WTC11 (cell line): ENCODE data around the gene MDM1. TPM values are rescaled to one million over a fixed set of nuclear protein-coding genes. Genes with fewer than 3 reads are reported as not detected.

ENCODE experiments used
- ATAC-seq: fragments of 200-7000 bp; cut with Tn5 transposase; 2 replicates; pipeline ENCODE4 v1.10.0; 2021; ENCODE audit warnings: mild to moderate bottlenecking, moderate library complexity
- CTCF ChIA-PET: fragments of 300-600 bp; sonication (Branson Sonifier 250); formaldehyde crosslinking; loops from one replicate; lab custom pipeline; 2021; ENCODE audit warnings: antibody characterized with exemption; lab: Charles Lee
- POLR2A ChIA-PET: fragments of 350-600 bp; sonication (Branson Sonifier 250); formaldehyde crosslinking; loops from one replicate; lab custom pipeline; 2021; ENCODE audit warnings: antibody characterized with exemption; lab: Charles Lee
- DNase-seq: peaks from one replicate; pipeline ENCODE4 v3.0.0; 2021; ENCODE audit warnings: low spot score
- H3K27ac Mint-ChIP-seq: 2 replicates; pipeline ENCODE4 v1.8.0; 2021; ENCODE audit warnings: mixed read lengths
- H3K27me3 Mint-ChIP-seq: 2 replicates; pipeline ENCODE4 v1.8.0; 2021; ENCODE audit warnings: low read depth, mild to moderate bottlenecking, moderate library complexity, mixed read lengths
- H3K36me3 Mint-ChIP-seq: 2 replicates; pipeline ENCODE4 v1.8.0; 2021; ENCODE audit warnings: mixed read lengths
- H3K4me1 Mint-ChIP-seq: 2 replicates; pipeline ENCODE4 v1.8.0; 2022; ENCODE audit warnings: mixed read lengths
- H3K4me3 Mint-ChIP-seq: 2 replicates; pipeline ENCODE4 v1.8.0; 2021; ENCODE audit warnings: mild to moderate bottlenecking, moderate library complexity, mixed read lengths
- H3K9me3 Mint-ChIP-seq: 2 replicates; pipeline ENCODE4 v1.8.0; 2021; ENCODE audit warnings: mixed read lengths
- ATF1 ChIP-seq: sonication (generic); formaldehyde crosslinking; IDR thresholded peaks from 2 replicates; pipeline ENCODE4 v1.8.1; 2023; ENCODE audit warnings: mild to moderate bottlenecking, moderate library complexity, missing genetic modification reagents
- E2F1 ChIP-seq: sonication (generic); formaldehyde crosslinking; IDR thresholded peaks from 2 replicates; pipeline ENCODE4 v1.8.0; 2022; ENCODE audit warnings: mild to moderate bottlenecking, missing genetic modification reagents
- FOXJ3 ChIP-seq: sonication (generic); formaldehyde crosslinking; IDR thresholded peaks from 2 replicates; pipeline ENCODE4 v1.9.0; 2021; ENCODE audit warnings: missing genetic modification reagents, mild to moderate bottlenecking, borderline replicate concordance
- GABPB1 ChIP-seq: sonication (generic); formaldehyde crosslinking; IDR thresholded peaks from 2 replicates; pipeline ENCODE4 v1.8.1; 2023; ENCODE audit warnings: mild to moderate bottlenecking, missing genetic modification reagents
- GRHL2 ChIP-seq: fragments of 250-450 bp; sonication (Bioruptor Pico); IDR thresholded peaks from 2 replicates; pipeline ENCODE4 v1.8.0; 2022; ENCODE audit warnings: mild to moderate bottlenecking, moderate library complexity; ENCODE audit not compliant: insufficient replicate concordance, severe bottlenecking
- HMGA2 ChIP-seq: fragments of 250-450 bp; sonication (Bioruptor Pico); IDR thresholded peaks from 2 replicates; pipeline ENCODE4 v1.4.0; 2021; ENCODE audit warnings: mild to moderate bottlenecking, moderate library complexity
- HMGXB4 ChIP-seq: sonication (generic); formaldehyde crosslinking; IDR thresholded peaks from 2 replicates; pipeline ENCODE4 v1.8.1; 2023; ENCODE audit warnings: mild to moderate bottlenecking, moderate library complexity, missing genetic modification reagents
- MAX ChIP-seq: sonication (generic); formaldehyde crosslinking; IDR thresholded peaks from 2 replicates; pipeline ENCODE4 v1.8.0; 2022; ENCODE audit warnings: mild to moderate bottlenecking, missing genetic modification reagents
- MXD4 ChIP-seq: fragments of 250-450 bp; sonication (Bioruptor Pico); IDR thresholded peaks from 2 replicates; pipeline ENCODE4 v1.8.0; 2021; ENCODE audit warnings: mild to moderate bottlenecking, moderate library complexity, borderline replicate concordance
- MYBL2 ChIP-seq: sonication (generic); formaldehyde crosslinking; IDR thresholded peaks from 2 replicates; pipeline ENCODE4 v1.8.1; 2023; ENCODE audit warnings: mild to moderate bottlenecking, moderate library complexity, missing genetic modification reagents
- PREB ChIP-seq: sonication (generic); formaldehyde crosslinking; IDR thresholded peaks from 2 replicates; pipeline ENCODE4 v1.8.1; 2022; ENCODE audit warnings: mild to moderate bottlenecking, missing genetic modification reagents, moderate library complexity, borderline replicate concordance
- RORB ChIP-seq: fragments of 250-450 bp; sonication (Bioruptor Pico); IDR thresholded peaks from 2 replicates; pipeline ENCODE4 v1.9.0; 2021; ENCODE audit warnings: mild to moderate bottlenecking
- SOX15 ChIP-seq: fragments of 250-450 bp; sonication (Bioruptor Pico); IDR thresholded peaks from 2 replicates; pipeline ENCODE4 v1.9.0; 2021; ENCODE audit warnings: mild to moderate bottlenecking
- USF2 ChIP-seq: sonication (generic); formaldehyde crosslinking; IDR thresholded peaks from 2 replicates; pipeline ENCODE4 v1.8.1; 2023; ENCODE audit warnings: mild to moderate bottlenecking, missing genetic modification reagents, moderate library complexity
- ZNF138 ChIP-seq: sonication (generic); formaldehyde crosslinking; conservative IDR thresholded peaks from 2 replicates; pipeline ENCODE4 v1.8.1; 2022; ENCODE audit warnings: mild to moderate bottlenecking, moderate library complexity, missing genetic modification reagents
- ZNF219 ChIP-seq: sonication (generic); formaldehyde crosslinking; IDR thresholded peaks from 2 replicates; pipeline ENCODE4 v1.8.0; 2023; ENCODE audit warnings: missing genetic modification reagents, mild to moderate bottlenecking, borderline replicate concordance
- ZNF396 ChIP-seq: fragments of 250-450 bp; sonication (Bioruptor Pico); IDR thresholded peaks from 2 replicates; pipeline ENCODE4 v1.8.0; 2021; ENCODE audit warnings: mild to moderate bottlenecking, moderate library complexity, borderline replicate concordance
- ZNF416 ChIP-seq: fragments of 250-450 bp; sonication (Bioruptor Pico); IDR thresholded peaks from 2 replicates; pipeline ENCODE4 v1.9.0; 2021; ENCODE audit warnings: mild to moderate bottlenecking, inconsistent platforms
- ZNF425 ChIP-seq: fragments of 250-450 bp; sonication (Bioruptor Pico); conservative IDR thresholded peaks from 2 replicates; pipeline ENCODE4 v1.9.0; 2021; ENCODE audit warnings: mild to moderate bottlenecking
- ZNF532 ChIP-seq: fragments of 250-450 bp; sonication (Bioruptor Pico); IDR thresholded peaks from 2 replicates; pipeline ENCODE4 v1.9.0; 2021; ENCODE audit warnings: mild to moderate bottlenecking, borderline replicate concordance
- total RNA-seq: library from RNA; stranded (reverse); gene quantifications from 3 replicates; pipeline ENCODE4 v1.2.3, GENCODE V29; 2021

The MDM1 gene
- total RNA-seq, 1 experiment from 2014 or later, result 9.1 TPM

- TF ChIP-seq GRHL2 (CRISPR knock-in tag) (no peak), ZNF219 (no peak), ZNF532 (no peak), SOX15 (CRISPR knock-in tag) (no peak), ZNF425 (CRISPR knock-in tag) (no peak), ZNF416 (CRISPR knock-in tag) (no peak), FOXJ3 (CRISPR knock-in tag) (no peak), USF2 (CRISPR knock-in tag) (no peak), GABPB1 (no peak), E2F1 (CRISPR knock-in tag) (no peak), MXD4 (CRISPR knock-in tag) (no peak), RORB (no peak), ZNF138 (CRISPR knock-in tag) (no peak), ATF1 (no peak), HMGXB4 (CRISPR knock-in tag) (no peak), HMGA2 (no peak), MYBL2 (CRISPR knock-in tag) (no peak), MAX (CRISPR knock-in tag) (no peak), ZNF396 (no peak), PREB (CRISPR knock-in tag) (no peak)
- no peak for DNase-seq
- CTCF ChIA-PET, result no interaction called here
- POLR2A ChIA-PET, result no interaction called here
- H3K27ac Mint-ChIP-seq, result no peak overlapping the region
- ATAC-seq, result no peak
- no peak overlapping the region for H3K4me3 Mint-ChIP-seq
- no peaks in the 10 kb centered on the region for H3K9me3 Mint-ChIP-seq
- peaks cover 26% of the 10 kb centered on the region for H3K4me1 Mint-ChIP-seq
- H3K27me3 Mint-ChIP-seq, result no peaks in the 10 kb centered on the region
- H3K36me3 Mint-ChIP-seq, result no peaks in the 10 kb centered on the region
These were observed 35.0 kb upstream of the MDM1 start for GRCh38 chr12:68367116-68367515.
